DMS53 treated with DMSO at 0.1 percent for 48 hours (cell line): ENCODE measurements around the gene KRIT1.
"Not testable (repeated sequence)": the region's sequence is repeated elsewhere in the genome, so short reads cannot be mapped to it uniquely, and the experiment has no call there.

Experiments
- DNase-seq: peaks from one replicate; lab custom pipeline; 2025; ENCODE audit not compliant: unreplicated experiment; lab: John Stamatoyannopoulos, UW

KRIT1 gene

GRCh38 chr7:92245487-92246359 lies at the start of gene KRIT1, which contains the start of gene ANKIB1:
Gene KRIT1, minus strand, starts transcription at chr7:92245914. Its CDS starts 3,779 bp downstream, at chr7:92242135.
Gene ANKIB1, plus strand, starts transcription at chr7:92245974. Its CDS starts 49,005 bp downstream, at chr7:92294979.
- DNase-seq, result peak; percentile 90

- no peak for DNase-seq
Measured at GRCh38 chr7:92295391-92295790, 49.7 kb upstream of the KRIT1 start.

GRCh38 chr7:92293896-92294590 lies 48.3 kb upstream of the KRIT1 start:
- DNase-seq, result no peak

- DNase-seq, result no peak
Measured at GRCh38 chr7:92292981-92293380, 47.3 kb upstream of the KRIT1 start.

GRCh38 chr7:92289321-92289720 lies 43.6 kb upstream of the KRIT1 start:
- no peak for DNase-seq

GRCh38 chr7:92282930-92283329 lies 37.2 kb upstream of the KRIT1 start:
- no peak for DNase-seq

- DNase-seq, result no peak
Measured at GRCh38 chr7:92282221-92282814, 36.6 kb upstream of the KRIT1 start.

- DNase-seq, result no peak
Measured at GRCh38 chr7:92281031-92281430, 35.3 kb upstream of the KRIT1 start.

- no peak for DNase-seq
Measured at GRCh38 chr7:92279396-92280031, 33.8 kb upstream of the KRIT1 start.

- DNase-seq, result no peak
Measured at GRCh38 chr7:92276460-92276864, 30.7 kb upstream of the KRIT1 start.

GRCh38 chr7:92275327-92275726 lies 29.6 kb upstream of the KRIT1 start:
- no peak for DNase-seq

- no peak for DNase-seq
Measured at GRCh38 chr7:92268921-92269320, 23.2 kb upstream of the KRIT1 start.

- DNase-seq, result no peak
Measured at GRCh38 chr7:92266415-92267241, 20.9 kb upstream of the KRIT1 start.

- peak; percentile 73 for DNase-seq
Measured at GRCh38 chr7:92260248-92260781, 14.6 kb upstream of the KRIT1 start.

GRCh38 chr7:92259610-92260247 lies 14.0 kb upstream of the KRIT1 start:
- DNase-seq, result no peak

- no peak for DNase-seq
Measured at GRCh38 chr7:92259062-92259461, 13.3 kb upstream of the KRIT1 start.

GRCh38 chr7:92255308-92255707 lies 9.6 kb upstream of the KRIT1 start:
- no peak for DNase-seq

- DNase-seq, result not testable (repeated sequence)
Measured at GRCh38 chr7:92254800-92255199, 9.1 kb upstream of the KRIT1 start.

GRCh38 chr7:92253251-92253650 lies 7.5 kb upstream of the KRIT1 start:
- no peak for DNase-seq

- no peak for DNase-seq
Measured at GRCh38 chr7:92251181-92251580, 5.5 kb upstream of the KRIT1 start.
